Ramos (cell line): ENCODE results near the gene PARD3.
"Not testable (repeated sequence)": the region's sequence is repeated elsewhere in the genome, so short reads cannot be mapped to it uniquely, and the experiment has no call there.

ENCODE experiments used
- in situ Hi-C: fragments of 300-500 bp; cut with MboI; formaldehyde crosslinking; loops from one replicate; pipeline ENCODE4 v1.14.3; 2022; ENCODE audit warnings: low sequenced_read_pairs; ENCODE audit not compliant: unreplicated experiment

PARD3 gene

DNA sequence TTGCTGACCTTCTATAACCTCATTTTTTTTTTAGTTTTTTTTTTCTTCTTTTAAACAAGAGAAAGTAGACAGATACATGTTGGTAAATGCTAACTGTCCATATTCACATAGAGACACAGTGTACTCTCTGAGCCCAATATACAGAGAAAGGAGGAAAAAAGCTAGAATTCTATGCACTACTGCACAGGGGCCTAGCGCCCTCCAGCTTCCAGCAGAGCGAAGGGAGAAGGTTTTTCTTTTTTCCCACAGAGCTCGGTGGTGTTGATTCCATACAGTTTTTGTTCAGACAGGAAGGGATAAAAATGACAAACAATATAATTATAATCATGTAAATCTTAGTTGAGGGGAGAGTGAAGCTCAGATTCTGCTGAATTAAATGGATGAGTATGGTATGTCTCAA is 423.9 kb downstream of the PARD3 start:
- in situ Hi-C loops, result not testable (repeated sequence)

GRCh38 chr10:34389801-34390200 is 425.3 kb downstream of the PARD3 start:
- in situ Hi-C loops, result no loop called here

- in situ Hi-C loops, result no loop called here
Observed at GRCh38 chr10:34386921-34387320, 428.2 kb downstream of the PARD3 start.

GRCh38 chr10:34384372-34384771 is 430.7 kb downstream of the PARD3 start:
- in situ Hi-C loops, result no loop called here

DNA sequence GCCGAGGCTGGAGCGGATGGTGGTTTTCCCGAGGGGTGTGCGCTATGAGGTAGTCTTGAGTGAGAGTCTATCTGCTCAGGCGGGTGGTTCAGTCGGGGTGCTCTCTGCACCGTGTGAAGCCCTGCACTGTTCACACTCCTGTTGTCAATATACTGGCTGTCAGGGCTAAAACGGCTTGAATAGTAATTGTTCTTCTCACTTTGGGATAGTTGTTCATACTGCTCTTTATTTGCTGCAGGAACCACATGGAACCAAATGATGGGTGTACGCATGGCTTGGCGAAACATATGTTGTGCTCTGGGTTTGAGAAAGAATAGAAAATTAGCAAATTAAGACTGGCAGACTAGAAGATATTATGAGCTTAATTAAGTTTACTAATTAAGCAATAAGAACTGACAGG is 432.5 kb downstream of the PARD3 start:
- in situ Hi-C loops, result no loop called here

DNA sequence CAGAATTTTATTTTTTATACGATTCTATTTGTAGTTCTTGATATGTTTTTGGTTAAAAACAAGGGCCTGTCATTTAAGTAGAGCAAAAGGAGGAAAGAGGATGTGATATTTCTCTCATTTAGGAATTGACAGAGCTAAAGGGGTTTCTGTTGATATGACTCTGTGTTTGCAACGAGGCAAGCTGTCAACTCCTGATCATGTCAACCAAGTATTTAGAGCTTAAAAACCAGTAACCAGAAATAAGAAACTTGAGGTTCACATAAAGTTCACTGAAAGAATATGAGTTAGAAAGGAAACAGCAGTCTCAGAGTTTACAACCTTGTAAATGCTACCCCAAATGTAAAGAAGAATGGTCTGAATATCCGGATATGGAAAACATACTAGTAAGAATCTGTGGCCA is 434.2 kb downstream of the PARD3 start:
- in situ Hi-C loops, result no loop called here

DNA sequence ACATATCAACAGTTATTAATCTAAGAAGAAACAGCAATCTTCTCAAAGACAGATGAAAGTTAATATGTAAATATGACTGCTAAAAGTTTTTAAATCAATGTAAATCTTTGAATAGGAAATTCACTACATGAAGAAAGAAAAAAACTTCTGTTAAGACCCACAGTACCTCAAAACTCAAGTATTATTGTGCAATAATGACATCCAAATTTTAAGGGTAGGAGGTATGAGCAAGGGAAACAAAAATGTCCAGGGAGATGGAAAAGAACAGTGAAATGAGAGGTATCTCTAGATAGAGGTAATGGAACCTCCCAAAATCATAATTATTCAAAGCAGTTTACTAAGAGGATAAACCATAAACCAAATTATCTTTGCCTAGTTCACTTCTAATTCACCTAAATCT is 436.8 kb downstream of the PARD3 start:
- in situ Hi-C loops, result no loop called here

DNA sequence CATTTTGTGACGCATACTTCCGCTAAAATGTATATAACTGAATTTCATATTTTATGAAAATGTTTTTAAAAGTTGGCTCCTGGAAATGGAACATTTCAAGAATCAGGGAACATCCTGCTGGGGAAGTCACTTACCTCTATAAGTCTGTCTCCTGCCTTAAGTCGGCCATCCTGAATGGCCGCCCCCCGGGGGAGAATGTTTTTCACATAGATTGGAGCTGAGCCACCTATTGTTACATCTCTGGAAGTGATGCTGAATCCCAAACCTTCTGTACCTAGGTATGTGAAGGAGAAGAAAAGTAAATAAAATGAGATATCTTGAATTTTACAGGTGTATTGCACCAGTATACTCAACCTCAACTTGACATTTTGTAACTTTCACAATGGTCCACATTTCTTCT is 437.3 kb downstream of the PARD3 start:
- in situ Hi-C loops, result no loop called here

- in situ Hi-C loops, result no loop called here
Observed at GRCh38 chr10:34374356-34375045, 440.6 kb downstream of the PARD3 start.

- in situ Hi-C loops, result no loop called here
Observed at GRCh38 chr10:34373211-34373610, 441.9 kb downstream of the PARD3 start.

- in situ Hi-C loops, result no loop called here
Observed at GRCh38 chr10:34372509-34372908, 442.6 kb downstream of the PARD3 start.

GRCh38 chr10:34370126-34370525 is 445.0 kb downstream of the PARD3 start:
- in situ Hi-C loops, result no loop called here

DNA sequence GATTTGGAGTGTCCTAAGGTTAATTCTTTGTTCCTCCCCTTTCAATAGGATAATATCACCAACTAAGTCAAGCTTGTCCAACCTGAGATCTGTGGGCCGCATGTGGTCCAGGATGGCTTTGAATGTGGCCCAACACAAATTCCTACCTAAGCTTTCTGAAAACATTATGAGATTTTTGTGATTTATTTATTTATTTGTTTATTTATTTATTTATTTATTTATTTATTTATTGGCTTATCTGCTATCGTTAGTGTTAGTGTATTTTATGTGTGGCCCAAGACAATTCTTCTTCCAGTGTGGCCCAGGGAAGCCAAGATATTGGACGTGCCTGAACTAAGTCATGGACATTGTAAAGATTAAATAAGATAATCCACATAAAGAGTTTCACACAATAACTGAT is 446.0 kb downstream of the PARD3 start:
- in situ Hi-C loops, result no loop called here

DNA sequence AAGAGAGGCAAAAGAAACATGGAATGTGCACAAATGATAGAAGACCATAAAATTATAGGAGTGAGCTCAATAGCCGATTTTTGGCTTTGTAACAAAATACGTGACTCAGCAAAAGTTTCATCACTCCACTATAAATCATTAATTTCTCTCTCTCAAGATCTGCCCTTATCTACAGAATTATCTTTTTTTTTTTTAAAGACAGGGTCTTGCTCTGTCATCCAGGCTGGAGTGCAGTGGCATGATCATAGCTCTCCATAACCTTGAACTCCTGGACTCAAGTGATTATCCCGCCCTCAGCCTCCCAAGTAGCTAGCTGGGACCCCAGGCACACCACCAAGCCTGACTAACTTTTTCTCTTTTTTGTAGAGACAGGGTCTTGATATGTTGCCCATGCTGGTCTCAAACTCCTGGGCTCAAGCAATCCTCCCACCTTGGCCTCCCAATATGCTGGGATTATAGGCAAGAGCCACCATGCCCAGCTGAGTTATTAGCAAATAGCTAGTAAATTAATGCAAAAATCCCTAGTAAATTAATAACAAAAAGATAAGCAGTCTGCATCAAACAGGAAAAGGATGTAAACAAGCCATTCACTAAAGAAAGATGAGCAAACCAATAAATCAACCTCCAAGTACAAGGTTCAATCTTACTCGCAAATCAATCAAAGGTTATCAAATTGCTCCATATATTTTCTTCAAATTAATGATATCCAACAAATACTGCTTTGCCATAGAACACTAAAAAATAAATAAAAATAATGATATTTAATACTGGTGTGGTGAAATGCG is 450.7 kb downstream of the PARD3 start:
- in situ Hi-C loops, result no loop called here

- in situ Hi-C loops, result no loop called here
Observed at GRCh38 chr10:34360984-34361383, 454.1 kb downstream of the PARD3 start.

- in situ Hi-C loops, result no loop called here
Observed at GRCh38 chr10:34359435-34359813, 455.7 kb downstream of the PARD3 start.

- in situ Hi-C loops, result no loop called here
Observed at GRCh38 chr10:34358729-34359434, 456.2 kb downstream of the PARD3 start.

DNA sequence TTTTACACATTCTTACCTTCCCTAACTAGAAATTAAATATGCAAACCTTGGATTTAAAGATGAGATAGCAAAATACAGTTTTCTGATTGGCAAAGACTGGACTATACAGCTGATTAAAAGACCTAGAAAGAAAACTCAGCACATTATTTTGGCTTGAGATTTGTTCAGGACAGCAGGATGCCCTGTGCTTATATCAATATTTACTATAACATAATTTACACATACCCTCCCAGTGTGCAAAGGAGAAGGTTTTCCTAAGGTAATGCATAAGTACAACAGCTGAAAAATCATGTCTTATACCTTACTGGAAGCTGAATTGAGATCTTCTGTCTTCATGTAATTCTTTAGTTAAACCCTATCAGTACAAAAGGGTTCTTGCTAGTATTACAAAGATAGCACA is 458.6 kb downstream of the PARD3 start:
- in situ Hi-C loops, result no loop called here

- in situ Hi-C loops, result not testable (repeated sequence)
Observed at GRCh38 chr10:34353530-34353929, 461.6 kb downstream of the PARD3 start.

DNA sequence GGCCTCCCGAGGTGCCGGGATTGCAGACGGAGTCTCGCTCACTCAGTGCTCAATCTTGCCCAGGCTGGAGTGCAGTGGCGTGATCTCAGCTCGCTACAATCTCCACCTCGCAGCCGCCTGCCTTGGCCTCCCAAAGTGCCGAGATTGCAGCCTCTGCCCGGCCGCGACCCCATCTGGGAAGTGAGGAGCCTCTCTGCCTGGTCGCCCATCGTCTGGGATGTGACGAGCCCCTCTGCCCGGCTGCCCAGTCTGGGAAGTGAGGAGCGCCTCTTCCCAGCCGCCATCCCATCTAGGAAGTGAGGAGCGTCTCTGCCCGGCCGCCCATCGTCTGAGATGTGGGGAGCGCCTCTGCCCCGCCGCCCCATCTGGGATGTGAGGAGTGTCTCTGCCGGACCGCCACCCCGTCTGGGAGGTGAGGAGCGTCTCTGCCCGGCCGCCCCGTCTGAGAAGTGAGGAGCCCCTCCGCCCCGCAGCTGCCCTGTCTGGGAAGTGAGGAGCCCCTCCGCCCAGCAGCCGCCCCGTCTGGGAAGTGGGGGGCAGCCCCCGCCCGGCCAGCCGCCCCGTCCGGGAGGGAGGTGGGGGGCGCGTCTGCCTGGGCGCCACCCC is 462.4 kb downstream of the PARD3 start:
- in situ Hi-C loops, result not testable (repeated sequence)

GRCh38 chr10:34351161-34351560 is 463.9 kb downstream of the PARD3 start:
- in situ Hi-C loops, result no loop called here
